GM19351 (cell line): ENCODE measurements around the gene PTPRN2.

Experiments
- ATAC-seq: cut with Tn5 transposase; IDR thresholded peaks from one replicate; pipeline ENCODE4 v1.9.1; 2021; ENCODE audit warnings: mild to moderate bottlenecking, moderate library complexity; ENCODE audit not compliant: unreplicated experiment

Gene PTPRN2

GRCh38 chr7:158249692-158250091, 337.9 kb downstream of the PTPRN2 start:
- ATAC-seq: no peak

- no peak for ATAC-seq
Measured at GRCh38 chr7:158248816-158249215, 338.8 kb downstream of the PTPRN2 start.

- no peak for ATAC-seq
Measured at GRCh38 chr7:158247758-158248487, 339.7 kb downstream of the PTPRN2 start.

- no peak for ATAC-seq
Measured at GRCh38 chr7:158246960-158247673, 340.5 kb downstream of the PTPRN2 start.

- ATAC-seq: no peak
Measured at GRCh38 chr7:158246272-158246959, 341.2 kb downstream of the PTPRN2 start.

- ATAC-seq: no peak
Measured at GRCh38 chr7:158245724-158246041, 341.9 kb downstream of the PTPRN2 start.

- no peak for ATAC-seq
Measured at GRCh38 chr7:158244873-158245723, 342.5 kb downstream of the PTPRN2 start.

GRCh38 chr7:158244430-158244829, 343.2 kb downstream of the PTPRN2 start:
- ATAC-seq: no peak

GRCh38 chr7:158241919-158242318, 345.7 kb downstream of the PTPRN2 start:
- ATAC-seq: no peak

- ATAC-seq: no peak
Measured at GRCh38 chr7:158240801-158241200, 346.8 kb downstream of the PTPRN2 start.

- ATAC-seq: no peak
Measured at GRCh38 chr7:158239290-158239981, 348.2 kb downstream of the PTPRN2 start.

GRCh38 chr7:158238616-158239289, 348.9 kb downstream of the PTPRN2 start:
- ATAC-seq: no peak

- no peak for ATAC-seq
Measured at GRCh38 chr7:158237672-158238335, 349.8 kb downstream of the PTPRN2 start.

- no peak for ATAC-seq
Measured at GRCh38 chr7:158236400-158236799, 351.2 kb downstream of the PTPRN2 start.

GRCh38 chr7:158235862-158236261, 351.8 kb downstream of the PTPRN2 start:
- ATAC-seq: no peak

- ATAC-seq: no peak
Measured at GRCh38 chr7:158229945-158230344, 357.7 kb downstream of the PTPRN2 start.

- no peak for ATAC-seq
Measured at GRCh38 chr7:158228986-158229385, 358.6 kb downstream of the PTPRN2 start.

- no peak for ATAC-seq
Measured at GRCh38 chr7:158228131-158228530, 359.5 kb downstream of the PTPRN2 start.

GRCh38 chr7:158227258-158227984, 360.2 kb downstream of the PTPRN2 start:
- ATAC-seq: no peak
